Putamen (tissue), 1 donor: ENCODE data around the gene PTPRD.

Experiments used
- DNase-seq: peaks from one replicate; pipeline ENCODE4 v3.0.0-alpha.2; 2016; ENCODE audit warnings: low spot score

The PTPRD gene

GRCh38 chr9:8647824-8648223 lies 1965.0 kb downstream of the PTPRD start:
- DNase-seq: no peak

GRCh38 chr9:8644571-8644970 lies 1968.2 kb downstream of the PTPRD start:
- DNase-seq: no peak

GRCh38 chr9:8643896-8644295 lies 1968.9 kb downstream of the PTPRD start:
- no peak for DNase-seq

GRCh38 chr9:8643464-8643863 lies 1969.3 kb downstream of the PTPRD start:
- no peak for DNase-seq

GRCh38 chr9:8640761-8641160 lies 1972.0 kb downstream of the PTPRD start:
- no peak for DNase-seq

GRCh38 chr9:8637626-8638025 lies 1975.2 kb downstream of the PTPRD start:
- no peak for DNase-seq

GRCh38 chr9:8633784-8634183 lies 1979.0 kb downstream of the PTPRD start:
- DNase-seq: no peak

- no peak for DNase-seq
These were observed 1980.3 kb downstream of the PTPRD start for GRCh38 chr9:8632493-8632892.

GRCh38 chr9:8628791-8629190 lies 1984.0 kb downstream of the PTPRD start:
- DNase-seq: no peak

GRCh38 chr9:8627976-8628679 lies 1984.7 kb downstream of the PTPRD start:
- DNase-seq: no peak

- no peak for DNase-seq
These were observed 1989.9 kb downstream of the PTPRD start for GRCh38 chr9:8622871-8623270.

- peak; percentile 72 for DNase-seq
These were observed 1990.5 kb downstream of the PTPRD start for GRCh38 chr9:8622222-8622802.

GRCh38 chr9:8621416-8621815 lies 1991.4 kb downstream of the PTPRD start:
- DNase-seq: no peak

- no peak for DNase-seq
These were observed 1996.4 kb downstream of the PTPRD start for GRCh38 chr9:8616414-8616813.

GRCh38 chr9:8614926-8615440 lies 1997.8 kb downstream of the PTPRD start:
- no peak for DNase-seq

- DNase-seq: peak; percentile 58
These were observed 1999.4 kb downstream of the PTPRD start for GRCh38 chr9:8613346-8613825.

- DNase-seq: no peak
These were observed 2001.6 kb downstream of the PTPRD start for GRCh38 chr9:8611153-8611552.

GRCh38 chr9:8610256-8610655 lies 2002.5 kb downstream of the PTPRD start:
- no peak for DNase-seq

- DNase-seq: no peak
These were observed 2007.7 kb downstream of the PTPRD start for GRCh38 chr9:8605096-8605495.

GRCh38 chr9:8604201-8604600 lies 2008.6 kb downstream of the PTPRD start:
- no peak for DNase-seq

GRCh38 chr9:8600914-8601680 lies 2011.7 kb downstream of the PTPRD start:
- DNase-seq: peak; percentile 71

- DNase-seq: no peak
These were observed 2012.9 kb downstream of the PTPRD start for GRCh38 chr9:8599937-8600336.

- no peak for DNase-seq
These were observed 2023.3 kb downstream of the PTPRD start for GRCh38 chr9:8589476-8589875.
